HEK293 (cell line): Measurements from ENCODE around the gene POLG2.
A peak's percentile ranks its signal among the peaks of the same experiment; 100 is the strongest.

ENCODE experiments used
- CTCF ChIA-PET: fragments of 350-600 bp; formaldehyde crosslinking; extraction: SDS; loops from one replicate; lab custom pipeline; 2021; ENCODE audit warnings: antibody characterized with exemption; lab: Yijun Ruan, JAX
- POLR2A ChIA-PET: fragments of 300-600 bp; formaldehyde crosslinking; extraction: SDS; loops from one replicate; lab custom pipeline; 2020; ENCODE audit warnings: antibody characterized with exemption, inconsistent platforms; lab: Yijun Ruan, JAX
- H3K27ac ChIP-seq: fragments of 200-500 bp; sonication (Bioruptor generic); 2 replicates; pipeline ENCODE4 v1.5.1; 2014; ENCODE audit warnings: low read depth, low read length, control low read depth, inconsistent platforms; ENCODE audit errors: extremely low read depth
- H3K36me3 ChIP-seq, 2 experiments: fragments of 200-500 bp in 1 of 2; sonication (Bioruptor generic) in 1 of 2; 1 replicate in 1 of 2; 2 replicates in 1 of 2; pipeline ENCODE4 v1.5.1; 2014 to 2017; ENCODE audit warnings: inconsistent platforms in 2 of 2, low read length in 2 of 2; ENCODE audit not compliant: control insufficient read depth in 2 of 2, insufficient read depth in 1 of 2
- H3K4me1 ChIP-seq: fragments of 200-500 bp; sonication (Bioruptor generic); 2 replicates; pipeline ENCODE4 v1.5.1; 2014; ENCODE audit warnings: mild to moderate bottlenecking, low read length, inconsistent platforms; ENCODE audit not compliant: control insufficient read depth, insufficient read depth
- H3K4me3 ChIP-seq: 2 replicates; pipeline ENCODE4 v1.5.1; 2011; ENCODE audit warnings: low read depth, mild to moderate bottlenecking, control low read depth, low read length, moderate library complexity
- H3K9me3 ChIP-seq: fragments of 200-500 bp; sonication (Bioruptor generic); 2 replicates; pipeline ENCODE4 v1.5.1; 2014; ENCODE audit warnings: low read depth, low read length, inconsistent platforms; ENCODE audit not compliant: control insufficient read depth, insufficient read depth
- GLIS1 ChIP-seq: fragments of 450-650 bp; formaldehyde crosslinking; IDR thresholded peaks from 2 replicates; pipeline ENCODE4 v1.5.1; 2016; ENCODE audit warnings: missing biosample characterization, missing genetic modification characterization
- MZF1 ChIP-seq: fragments of 450-650 bp; formaldehyde crosslinking; IDR thresholded peaks from 2 replicates; pipeline ENCODE4 v1.5.1; 2017; ENCODE audit warnings: missing biosample characterization, missing genetic modification characterization, borderline replicate concordance
- SP3 ChIP-seq: fragments of 450-650 bp; formaldehyde crosslinking; IDR thresholded peaks from 2 replicates; pipeline ENCODE4 v1.5.1; 2016; ENCODE audit warnings: missing biosample characterization, missing genetic modification characterization
- ZFP3 ChIP-seq: fragments of 450-650 bp; formaldehyde crosslinking; IDR thresholded peaks from 2 replicates; pipeline ENCODE4 v1.5.1; 2016; ENCODE audit warnings: low read depth, missing biosample characterization, missing genetic modification characterization
- ZNF112 ChIP-seq: fragments of 450-650 bp; formaldehyde crosslinking; IDR thresholded peaks from 2 replicates; pipeline ENCODE4 v1.5.0; 2017; ENCODE audit warnings: missing biosample characterization, missing genetic modification characterization
- ZNF146 ChIP-seq: fragments of 450-650 bp; formaldehyde crosslinking; IDR thresholded peaks from 2 replicates; pipeline ENCODE4 v1.5.1; 2016; ENCODE audit warnings: missing biosample characterization, missing genetic modification characterization
- ZNF169 ChIP-seq: fragments of 450-650 bp; formaldehyde crosslinking; IDR thresholded peaks from 2 replicates; pipeline ENCODE4 v1.5.1; 2016; ENCODE audit warnings: missing biosample characterization, missing genetic modification characterization
- ZNF175 ChIP-seq: fragments of 450-650 bp; formaldehyde crosslinking; IDR thresholded peaks from 2 replicates; pipeline ENCODE4 v1.5.1; 2016; ENCODE audit warnings: missing biosample characterization, missing genetic modification characterization
- ZNF266 ChIP-seq: fragments of 450-650 bp; formaldehyde crosslinking; IDR thresholded peaks from 2 replicates; pipeline ENCODE4 v1.5.1; 2016; ENCODE audit warnings: missing biosample characterization, missing genetic modification characterization, low read depth
- ZNF366 ChIP-seq: fragments of 450-650 bp; formaldehyde crosslinking; conservative IDR thresholded peaks from 2 replicates; pipeline ENCODE4 v1.5.1; 2016; ENCODE audit warnings: missing biosample characterization, missing genetic modification characterization
- ZNF37A ChIP-seq: fragments of 450-650 bp; IDR thresholded peaks from 2 replicates; pipeline ENCODE4 v1.5.1; 2018; ENCODE audit warnings: missing biosample characterization, missing genetic modification characterization
- ZNF394 ChIP-seq: fragments of 450-650 bp; formaldehyde crosslinking; IDR thresholded peaks from 2 replicates; pipeline ENCODE4 v1.5.1; 2016; ENCODE audit warnings: missing biosample characterization, missing genetic modification characterization, mild to moderate bottlenecking, moderate library complexity, borderline replicate concordance
- ZNF433 ChIP-seq: fragments of 450-650 bp; formaldehyde crosslinking; IDR thresholded peaks from 2 replicates; pipeline ENCODE4 v1.5.1; 2016; ENCODE audit warnings: missing biosample characterization, missing genetic modification characterization, low read depth
- ZNF501 ChIP-seq: fragments of 450-650 bp; formaldehyde crosslinking; IDR thresholded peaks from 2 replicates; pipeline ENCODE4 v1.5.1; 2016; ENCODE audit warnings: missing biosample characterization, missing genetic modification characterization
- ZNF514 ChIP-seq: fragments of 450-650 bp; formaldehyde crosslinking; IDR thresholded peaks from 2 replicates; pipeline ENCODE4 v1.5.1; 2016; ENCODE audit warnings: missing biosample characterization, missing genetic modification characterization
- ZNF707 ChIP-seq: fragments of 450-650 bp; formaldehyde crosslinking; IDR thresholded peaks from 2 replicates; pipeline ENCODE4 v1.5.1; 2016; ENCODE audit warnings: missing biosample characterization, missing genetic modification characterization
- ZNF830 ChIP-seq: fragments of 450-650 bp; IDR thresholded peaks from 2 replicates; pipeline ENCODE4 v1.5.0; 2018; ENCODE audit warnings: missing biosample characterization, missing genetic modification characterization, low read depth, mild to moderate bottlenecking, moderate library complexity
- TF ChIP-seq, protein P1 (sequence below): fragments of 450-650 bp; formaldehyde crosslinking; IDR thresholded peaks from 2 replicates; pipeline ENCODE4 v1.5.1; 2016; ENCODE audit warnings: missing biosample characterization, missing genetic modification characterization
- TF ChIP-seq, protein P2 (sequence below): fragments of 450-650 bp; formaldehyde crosslinking; conservative IDR thresholded peaks from 2 replicates; pipeline ENCODE4 v1.5.1; 2016; ENCODE audit warnings: low read depth, missing biosample characterization, missing genetic modification characterization
- TF ChIP-seq, protein P3 (sequence below): fragments of 450-650 bp; formaldehyde crosslinking; IDR thresholded peaks from 2 replicates; pipeline ENCODE4 v1.5.1; 2016; ENCODE audit warnings: missing biosample characterization, missing genetic modification characterization
- TF ChIP-seq, protein P4 (sequence below): fragments of 450-650 bp; formaldehyde crosslinking; IDR thresholded peaks from 2 replicates; pipeline ENCODE4 v1.5.1; 2017; ENCODE audit warnings: missing biosample characterization, missing genetic modification characterization
- TF ChIP-seq, protein P5 (sequence below): fragments of 450-650 bp; formaldehyde crosslinking; IDR thresholded peaks from 2 replicates; pipeline ENCODE4 v1.5.1; 2017; ENCODE audit warnings: missing biosample characterization, missing genetic modification characterization

Gene POLG2

DNA sequence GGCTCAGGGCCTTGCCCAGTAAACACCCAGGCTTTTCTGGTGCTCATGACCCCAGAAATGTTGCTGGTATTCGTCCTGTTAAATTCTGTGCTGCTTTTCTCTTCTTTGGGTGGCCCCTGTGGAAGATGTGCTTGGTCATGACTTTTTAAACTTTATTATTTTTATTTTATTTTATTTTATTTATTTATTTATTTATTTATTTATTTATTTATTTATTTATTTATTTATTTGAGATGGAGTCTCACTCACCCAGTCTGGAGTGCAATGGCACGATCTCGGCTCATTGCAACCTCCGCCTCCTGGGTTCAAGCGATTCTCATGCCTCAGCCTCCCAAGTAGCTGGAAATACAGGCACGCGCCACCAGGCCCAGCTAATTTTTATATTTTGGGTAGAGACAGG lies 37.0 kb downstream of the POLG2 start (continued):
- TF ChIP-seq, protein P1, sequence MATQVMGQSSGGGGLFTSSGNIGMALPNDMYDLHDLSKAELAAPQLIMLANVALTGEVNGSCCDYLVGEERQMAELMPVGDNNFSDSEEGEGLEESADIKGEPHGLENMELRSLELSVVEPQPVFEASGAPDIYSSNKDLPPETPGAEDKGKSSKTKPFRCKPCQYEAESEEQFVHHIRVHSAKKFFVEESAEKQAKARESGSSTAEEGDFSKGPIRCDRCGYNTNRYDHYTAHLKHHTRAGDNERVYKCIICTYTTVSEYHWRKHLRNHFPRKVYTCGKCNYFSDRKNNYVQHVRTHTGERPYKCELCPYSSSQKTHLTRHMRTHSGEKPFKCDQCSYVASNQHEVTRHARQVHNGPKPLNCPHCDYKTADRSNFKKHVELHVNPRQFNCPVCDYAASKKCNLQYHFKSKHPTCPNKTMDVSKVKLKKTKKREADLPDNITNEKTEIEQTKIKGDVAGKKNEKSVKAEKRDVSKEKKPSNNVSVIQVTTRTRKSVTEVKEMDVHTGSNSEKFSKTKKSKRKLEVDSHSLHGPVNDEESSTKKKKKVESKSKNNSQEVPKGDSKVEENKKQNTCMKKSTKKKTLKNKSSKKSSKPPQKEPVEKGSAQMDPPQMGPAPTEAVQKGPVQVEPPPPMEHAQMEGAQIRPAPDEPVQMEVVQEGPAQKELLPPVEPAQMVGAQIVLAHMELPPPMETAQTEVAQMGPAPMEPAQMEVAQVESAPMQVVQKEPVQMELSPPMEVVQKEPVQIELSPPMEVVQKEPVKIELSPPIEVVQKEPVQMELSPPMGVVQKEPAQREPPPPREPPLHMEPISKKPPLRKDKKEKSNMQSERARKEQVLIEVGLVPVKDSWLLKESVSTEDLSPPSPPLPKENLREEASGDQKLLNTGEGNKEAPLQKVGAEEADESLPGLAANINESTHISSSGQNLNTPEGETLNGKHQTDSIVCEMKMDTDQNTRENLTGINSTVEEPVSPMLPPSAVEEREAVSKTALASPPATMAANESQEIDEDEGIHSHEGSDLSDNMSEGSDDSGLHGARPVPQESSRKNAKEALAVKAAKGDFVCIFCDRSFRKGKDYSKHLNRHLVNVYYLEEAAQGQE = peak; percentile 68; the same call in 1 of the 2 replicates
- TF ChIP-seq ZNF433 (tag by site-specific recombination) = peak; percentile 61; the same call in 1 of the 2 replicates
- TF ChIP-seq, protein P2, sequence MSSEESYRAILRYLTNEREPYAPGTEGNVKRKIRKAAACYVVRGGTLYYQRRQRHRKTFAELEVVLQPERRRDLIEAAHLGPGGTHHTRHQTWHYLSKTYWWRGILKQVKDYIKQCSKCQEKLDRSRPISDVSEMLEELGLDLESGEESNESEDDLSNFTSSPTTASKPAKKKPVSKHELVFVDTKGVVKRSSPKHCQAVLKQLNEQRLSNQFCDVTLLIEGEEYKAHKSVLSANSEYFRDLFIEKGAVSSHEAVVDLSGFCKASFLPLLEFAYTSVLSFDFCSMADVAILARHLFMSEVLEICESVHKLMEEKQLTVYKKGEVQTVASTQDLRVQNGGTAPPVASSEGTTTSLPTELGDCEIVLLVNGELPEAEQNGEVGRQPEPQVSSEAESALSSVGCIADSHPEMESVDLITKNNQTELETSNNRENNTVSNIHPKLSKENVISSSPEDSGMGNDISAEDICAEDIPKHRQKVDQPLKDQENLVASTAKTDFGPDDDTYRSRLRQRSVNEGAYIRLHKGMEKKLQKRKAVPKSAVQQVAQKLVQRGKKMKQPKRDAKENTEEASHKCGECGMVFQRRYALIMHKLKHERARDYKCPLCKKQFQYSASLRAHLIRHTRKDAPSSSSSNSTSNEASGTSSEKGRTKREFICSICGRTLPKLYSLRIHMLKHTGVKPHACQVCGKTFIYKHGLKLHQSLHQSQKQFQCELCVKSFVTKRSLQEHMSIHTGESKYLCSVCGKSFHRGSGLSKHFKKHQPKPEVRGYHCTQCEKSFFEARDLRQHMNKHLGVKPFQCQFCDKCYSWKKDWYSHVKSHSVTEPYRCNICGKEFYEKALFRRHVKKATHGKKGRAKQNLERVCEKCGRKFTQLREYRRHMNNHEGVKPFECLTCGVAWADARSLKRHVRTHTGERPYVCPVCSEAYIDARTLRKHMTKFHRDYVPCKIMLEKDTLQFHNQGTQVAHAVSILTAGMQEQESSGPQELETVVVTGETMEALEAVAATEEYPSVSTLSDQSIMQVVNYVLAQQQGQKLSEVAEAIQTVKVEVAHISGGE = peak; percentile 81
- TF ChIP-seq ZNF394 (tag by site-specific recombination) = peak; percentile 94
- TF ChIP-seq ZNF266 = peak; percentile 47; the same call in 1 of the 2 replicates
- TF ChIP-seq ZNF366 = 0 out of 2 replicates have a peak, but pooled peaks have one; percentile 14
- TF ChIP-seq ZFP3 (tag by site-specific recombination) = 0 out of 2 replicates have a peak, but pooled peaks have one; percentile 33
- peak; percentile 47; the same call in 1 of the 2 replicates for TF ChIP-seq ZNF501 (tag by site-specific recombination)

DNA sequence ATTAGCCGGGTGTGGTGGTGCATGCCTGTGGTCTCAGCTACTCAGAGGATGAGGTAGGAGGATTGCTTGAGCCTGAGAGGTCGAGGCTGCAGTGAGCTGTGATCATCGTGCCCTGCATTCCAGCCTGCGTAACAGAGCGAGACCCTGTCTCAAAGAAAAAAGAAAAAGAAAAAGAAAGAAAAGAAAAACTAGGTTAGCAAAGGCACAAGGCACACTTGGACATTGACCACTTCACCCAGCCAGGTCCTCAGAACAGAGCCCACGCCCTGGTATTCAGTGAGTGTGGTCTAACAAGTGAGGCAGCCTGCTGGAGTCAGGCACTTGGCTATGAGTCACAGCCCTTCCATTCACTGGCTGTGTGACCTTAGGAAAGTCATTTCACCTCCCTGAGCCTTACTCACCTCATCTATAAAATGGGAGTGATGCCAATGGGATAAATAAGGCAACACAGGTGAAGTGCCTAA lies 37.5 kb downstream of the POLG2 start:
- H3K4me1 ChIP-seq = no peaks in the 10 kb centered on the region
- no peak overlapping the region for H3K4me3 ChIP-seq
- no peaks in the 10 kb centered on the region for H3K9me3 ChIP-seq
- no peaks in the 10 kb centered on the region for H3K36me3 ChIP-seq
- H3K27ac ChIP-seq = no peak overlapping the region
- ChIA-PET CTCF (no interaction called here), POLR2A (no interaction called here)
- TF ChIP-seq ZNF169 (tag by site-specific recombination) = no peak
- no peak for TF ChIP-seq ZNF514 (tag by site-specific recombination)
- no peak for TF ChIP-seq MZF1 (tag by site-specific recombination)
- TF ChIP-seq, protein P3, sequence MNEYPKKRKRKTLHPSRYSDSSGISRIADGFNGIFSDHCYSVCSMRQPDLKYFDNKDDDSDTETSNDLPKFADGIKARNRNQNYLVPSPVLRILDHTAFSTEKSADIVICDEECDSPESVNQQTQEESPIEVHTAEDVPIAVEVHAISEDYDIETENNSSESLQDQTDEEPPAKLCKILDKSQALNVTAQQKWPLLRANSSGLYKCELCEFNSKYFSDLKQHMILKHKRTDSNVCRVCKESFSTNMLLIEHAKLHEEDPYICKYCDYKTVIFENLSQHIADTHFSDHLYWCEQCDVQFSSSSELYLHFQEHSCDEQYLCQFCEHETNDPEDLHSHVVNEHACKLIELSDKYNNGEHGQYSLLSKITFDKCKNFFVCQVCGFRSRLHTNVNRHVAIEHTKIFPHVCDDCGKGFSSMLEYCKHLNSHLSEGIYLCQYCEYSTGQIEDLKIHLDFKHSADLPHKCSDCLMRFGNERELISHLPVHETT (tag by site-specific recombination) = no peak
- no peak for TF ChIP-seq ZNF830 (tag by site-specific recombination)
- TF ChIP-seq, protein P4, sequence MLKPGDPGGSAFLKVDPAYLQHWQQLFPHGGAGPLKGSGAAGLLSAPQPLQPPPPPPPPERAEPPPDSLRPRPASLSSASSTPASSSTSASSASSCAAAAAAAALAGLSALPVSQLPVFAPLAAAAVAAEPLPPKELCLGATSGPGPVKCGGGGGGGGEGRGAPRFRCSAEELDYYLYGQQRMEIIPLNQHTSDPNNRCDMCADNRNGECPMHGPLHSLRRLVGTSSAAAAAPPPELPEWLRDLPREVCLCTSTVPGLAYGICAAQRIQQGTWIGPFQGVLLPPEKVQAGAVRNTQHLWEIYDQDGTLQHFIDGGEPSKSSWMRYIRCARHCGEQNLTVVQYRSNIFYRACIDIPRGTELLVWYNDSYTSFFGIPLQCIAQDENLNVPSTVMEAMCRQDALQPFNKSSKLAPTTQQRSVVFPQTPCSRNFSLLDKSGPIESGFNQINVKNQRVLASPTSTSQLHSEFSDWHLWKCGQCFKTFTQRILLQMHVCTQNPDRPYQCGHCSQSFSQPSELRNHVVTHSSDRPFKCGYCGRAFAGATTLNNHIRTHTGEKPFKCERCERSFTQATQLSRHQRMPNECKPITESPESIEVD (tag by site-specific recombination) = no peak
- TF ChIP-seq ZNF707 (tag by site-specific recombination) = no peak
- TF ChIP-seq, protein P1 = no peak
- TF ChIP-seq, protein P5, sequence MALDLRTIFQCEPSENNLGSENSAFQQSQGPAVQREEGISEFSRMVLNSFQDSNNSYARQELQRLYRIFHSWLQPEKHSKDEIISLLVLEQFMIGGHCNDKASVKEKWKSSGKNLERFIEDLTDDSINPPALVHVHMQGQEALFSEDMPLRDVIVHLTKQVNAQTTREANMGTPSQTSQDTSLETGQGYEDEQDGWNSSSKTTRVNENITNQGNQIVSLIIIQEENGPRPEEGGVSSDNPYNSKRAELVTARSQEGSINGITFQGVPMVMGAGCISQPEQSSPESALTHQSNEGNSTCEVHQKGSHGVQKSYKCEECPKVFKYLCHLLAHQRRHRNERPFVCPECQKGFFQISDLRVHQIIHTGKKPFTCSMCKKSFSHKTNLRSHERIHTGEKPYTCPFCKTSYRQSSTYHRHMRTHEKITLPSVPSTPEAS (tag by site-specific recombination) = no peak
- no peak for TF ChIP-seq ZNF175 (tag by site-specific recombination)
- no peak for TF ChIP-seq ZNF146 (tag by site-specific recombination)
- no peak for TF ChIP-seq ZNF112
- no peak for TF ChIP-seq GLIS1 (tag by site-specific recombination)
- no peak for TF ChIP-seq ZNF37A (tag by site-specific recombination)
- no peak for TF ChIP-seq ZNF366
- TF ChIP-seq SP3 = no peak
